Measurements from ENCODE around the gene SPCS2. TPM values are rescaled to one million over a fixed set of nuclear protein-coding genes. Genes with fewer than 3 reads are reported as not detected.

Gene SPCS2
- total RNA-seq, 1 experiment from 2014 or later: 116 TPM

GRCh38 chr11:74932797-74933196, 16.3 kb upstream of the SPCS2 start:
- H3K36me3 Mint-ChIP-seq: peaks cover 4% of the 10 kb centered on the region
- H3K9me3 Mint-ChIP-seq: no peaks in the 10 kb centered on the region
- CTCF ChIA-PET: no interaction called here

GRCh38 chr11:74933765-74934164, 15.3 kb upstream of the SPCS2 start:
- Mint-ChIP-seq H3K36me3 (peaks cover 8% of the 10 kb centered on the region), H3K4me3 (no peak overlapping the region), H3K27ac (no peak overlapping the region), H3K9me3 (no peaks in the 10 kb centered on the region), H3K27me3 (ENCODE audit: low read depth) (no peaks in the 10 kb centered on the region), H3K4me1 (no peaks in the 10 kb centered on the region)
- TF ChIP-seq JAZF1 (CRISPR knock-in tag; IDR thresholded peaks at IDR 0.05) (no peak), CREM (CRISPR knock-in tag; IDR thresholded peaks at IDR 0.05) (no peak), ATF6 (CRISPR knock-in tag; IDR thresholded peaks at IDR 0.05) (no peak), PRRX2 (CRISPR knock-in tag; IDR thresholded peaks at IDR 0.05) (no peak), AFF4 (CRISPR knock-in tag; IDR thresholded peaks at IDR 0.05; ENCODE audit: borderline replicate concordance) (no peak), ZNF425 (CRISPR knock-in tag; conservative IDR thresholded peaks at IDR 0.05) (no peak)
- ATAC-seq: no peak
- POLR2A ChIA-PET: no interaction called here
- CTCF ChIA-PET: no interaction called here
- DNase-seq (ENCODE audit: low spot score): no peak

More at GRCh38 chr11:74932797-74933196, 16.3 kb upstream of the SPCS2 start:
- TF ChIP-seq ZNF423 (CRISPR knock-in tag; IDR thresholded peaks at IDR 0.05) (no peak), SMAD3 (CRISPR knock-in tag; IDR thresholded peaks at IDR 0.05; ENCODE audit: borderline replicate concordance) (no peak), ERG (CRISPR knock-in tag; IDR thresholded peaks at IDR 0.05) (no peak), PRRX2 (CRISPR knock-in tag; IDR thresholded peaks at IDR 0.05) (no peak), IRF2 (CRISPR knock-in tag; IDR thresholded peaks at IDR 0.05; ENCODE audit: borderline replicate concordance, low read depth) (no peak), MYBL2 (CRISPR knock-in tag; IDR thresholded peaks at IDR 0.05) (no peak), EMX1 (CRISPR knock-in tag; IDR thresholded peaks at IDR 0.05) (no peak)
- Mint-ChIP-seq H3K4me3 (no peak overlapping the region), H3K4me1 (no peaks in the 10 kb centered on the region), H3K27me3 (ENCODE audit: low read depth) (no peaks in the 10 kb centered on the region), H3K27ac (no peak overlapping the region)
- no peak for DNase-seq (ENCODE audit: low spot score)
- POLR2A ChIA-PET: no interaction called here
- ATAC-seq: no peak

- no peak for TF ChIP-seq E2F1 (CRISPR knock-in tag; IDR thresholded peaks at IDR 0.05)
- TF ChIP-seq USF1 (CRISPR knock-in tag; IDR thresholded peaks at IDR 0.05): no peak
- TF ChIP-seq AFF4 (CRISPR knock-in tag; IDR thresholded peaks at IDR 0.05; ENCODE audit: borderline replicate concordance): no peak
- TF ChIP-seq USF2 (CRISPR knock-in tag; IDR thresholded peaks at IDR 0.05): no peak
- TF ChIP-seq TCF7 (CRISPR knock-in tag; IDR thresholded peaks at IDR 0.05; ENCODE audit: low read depth): no peak
- H3K36me3 Mint-ChIP-seq: peaks cover 11% of the 10 kb centered on the region
- no peak overlapping the region for H3K4me3 Mint-ChIP-seq
- H3K27me3 Mint-ChIP-seq (ENCODE audit: low read depth): no peaks in the 10 kb centered on the region
- CTCF ChIA-PET: no interaction called here
- DNase-seq (ENCODE audit: low spot score): no peak
- no peak for ATAC-seq
- no peak overlapping the region for H3K27ac Mint-ChIP-seq
- H3K9me3 Mint-ChIP-seq: no peaks in the 10 kb centered on the region
- no peaks in the 10 kb centered on the region for H3K4me1 Mint-ChIP-seq
- POLR2A ChIA-PET: no interaction called here
These were observed 13.8 kb upstream of the SPCS2 start for GRCh38 chr11:74935285-74935684.
